ENCODE data around the gene HELZ2.
"Not testable (repeated sequence)": the region's sequence is repeated elsewhere in the genome, so short reads cannot be mapped to it uniquely, and the experiment has no call there.

Gene HELZ2

GRCh38 chr20:63579017-63579694 is 5.1 kb upstream of the HELZ2 start:
- in situ Hi-C loops (cut with MboI; ENCODE audit: low sequenced_read_pairs): no loop called here

GRCh38 chr20:63578224-63579016 is 4.4 kb upstream of the HELZ2 start:
- in situ Hi-C loops (cut with MboI; ENCODE audit: low sequenced_read_pairs): no loop called here

GRCh38 chr20:63577317-63577894 is 3.4 kb upstream of the HELZ2 start:
- in situ Hi-C loops (cut with MboI; ENCODE audit: low sequenced_read_pairs): no loop called here

- in situ Hi-C loops (cut with MboI; ENCODE audit: low sequenced_read_pairs): no loop called here
Observed at GRCh38 chr20:63576311-63576710, 2.3 kb upstream of the HELZ2 start.

- in situ Hi-C loops (cut with MboI; ENCODE audit: low sequenced_read_pairs): no loop called here
Observed at GRCh38 chr20:63574829-63575743, 1.0 kb upstream of the HELZ2 start.

GRCh38 chr20:63573647-63574131 is 350 bp downstream of the HELZ2 start:
- in situ Hi-C loops (cut with MboI; ENCODE audit: low sequenced_read_pairs): no loop called here

GRCh38 chr20:63572788-63573646 is 1.0 kb downstream of the HELZ2 start:
- in situ Hi-C loops (cut with MboI; ENCODE audit: low sequenced_read_pairs): no loop called here

GRCh38 chr20:63572071-63572787 is 1.8 kb downstream of the HELZ2 start:
- in situ Hi-C loops (cut with MboI; ENCODE audit: low sequenced_read_pairs): no loop called here

GRCh38 chr20:63571087-63571478 is 3.0 kb downstream of the HELZ2 start:
- in situ Hi-C loops (cut with MboI; ENCODE audit: low sequenced_read_pairs): not testable (repeated sequence)

GRCh38 chr20:63570281-63571086 is 3.6 kb downstream of the HELZ2 start:
- in situ Hi-C loops (cut with MboI; ENCODE audit: low sequenced_read_pairs): no loop called here

- in situ Hi-C loops (cut with MboI; ENCODE audit: low sequenced_read_pairs): no loop called here
Observed at GRCh38 chr20:63568986-63569949, 4.8 kb downstream of the HELZ2 start.

- in situ Hi-C loops (cut with MboI; ENCODE audit: low sequenced_read_pairs): no loop called here
Observed at GRCh38 chr20:63568170-63568981, 5.7 kb downstream of the HELZ2 start.

- in situ Hi-C loops (cut with MboI; ENCODE audit: low sequenced_read_pairs): no loop called here
Observed at GRCh38 chr20:63567386-63568169, 6.5 kb downstream of the HELZ2 start.

GRCh38 chr20:63567136-63567385 is 7.0 kb downstream of the HELZ2 start:
- in situ Hi-C loops (cut with MboI; ENCODE audit: low sequenced_read_pairs): no loop called here

- in situ Hi-C loops (cut with MboI; ENCODE audit: low sequenced_read_pairs): no loop called here
Observed at GRCh38 chr20:63566395-63567135, 7.5 kb downstream of the HELZ2 start.
